AG10803 (cell line): Measurements from ENCODE around the gene MCM5.
A peak's percentile ranks its signal among the peaks of the same experiment; 100 is the strongest.
"Not testable (repeated sequence)": the region's sequence is repeated elsewhere in the genome, so short reads cannot be mapped to it uniquely, and the experiment has no call there.

Source experiments
- DNase-seq: peaks from one replicate; pipeline ENCODE4 v3.0.0; 2010; ENCODE audit warnings: low read depth
- H3K4me3 ChIP-seq: 2 replicates; pipeline ENCODE4 v1.5.1; 2011; ENCODE audit warnings: mild to moderate bottlenecking, low read length, control low read depth
- TF ChIP-seq, protein P1 (sequence below): conservative IDR thresholded peaks from 2 replicates; pipeline ENCODE4 v1.5.1; 2011; ENCODE audit warnings: mild to moderate bottlenecking, low read length, control low read depth, inconsistent platforms

MCM5 gene

DNA sequence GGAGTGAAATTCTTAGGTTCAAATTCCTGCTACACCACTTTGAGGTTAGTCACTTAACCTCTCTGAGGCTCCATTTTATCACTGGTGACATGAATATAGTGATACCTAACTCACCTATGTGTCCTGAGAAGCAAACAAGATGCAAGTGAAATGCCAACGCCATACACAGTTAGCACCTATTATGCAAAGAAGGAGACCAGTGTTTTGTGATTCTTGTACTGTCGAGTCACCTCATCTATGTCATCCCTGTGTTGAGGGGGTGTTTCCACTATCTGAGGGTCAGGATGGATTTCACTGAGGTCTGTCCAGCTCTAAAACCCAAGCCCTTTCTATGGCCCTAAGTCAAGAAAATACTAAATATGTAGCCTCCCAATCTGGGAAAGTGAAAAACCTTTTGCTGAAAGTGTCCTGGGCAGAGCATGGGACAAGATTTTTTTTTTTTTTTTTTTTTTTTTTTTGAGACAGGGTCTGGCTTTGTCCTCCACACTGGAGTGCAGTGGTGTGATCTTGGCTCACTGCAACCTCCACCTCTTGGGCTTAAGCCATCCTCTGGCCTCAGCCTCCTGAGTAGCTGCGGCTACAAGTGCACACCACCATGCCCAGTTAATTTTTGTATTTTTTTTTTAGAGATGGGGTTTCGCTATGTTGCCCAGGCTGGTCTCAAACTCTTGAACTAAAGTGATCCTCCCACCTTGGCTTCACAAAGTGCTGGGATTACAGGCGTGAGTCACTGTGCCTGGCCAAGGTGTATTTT, 5.0 kb upstream of the MCM5 start:
- no peak overlapping the region for H3K4me3 ChIP-seq
- TF ChIP-seq, protein P1, sequence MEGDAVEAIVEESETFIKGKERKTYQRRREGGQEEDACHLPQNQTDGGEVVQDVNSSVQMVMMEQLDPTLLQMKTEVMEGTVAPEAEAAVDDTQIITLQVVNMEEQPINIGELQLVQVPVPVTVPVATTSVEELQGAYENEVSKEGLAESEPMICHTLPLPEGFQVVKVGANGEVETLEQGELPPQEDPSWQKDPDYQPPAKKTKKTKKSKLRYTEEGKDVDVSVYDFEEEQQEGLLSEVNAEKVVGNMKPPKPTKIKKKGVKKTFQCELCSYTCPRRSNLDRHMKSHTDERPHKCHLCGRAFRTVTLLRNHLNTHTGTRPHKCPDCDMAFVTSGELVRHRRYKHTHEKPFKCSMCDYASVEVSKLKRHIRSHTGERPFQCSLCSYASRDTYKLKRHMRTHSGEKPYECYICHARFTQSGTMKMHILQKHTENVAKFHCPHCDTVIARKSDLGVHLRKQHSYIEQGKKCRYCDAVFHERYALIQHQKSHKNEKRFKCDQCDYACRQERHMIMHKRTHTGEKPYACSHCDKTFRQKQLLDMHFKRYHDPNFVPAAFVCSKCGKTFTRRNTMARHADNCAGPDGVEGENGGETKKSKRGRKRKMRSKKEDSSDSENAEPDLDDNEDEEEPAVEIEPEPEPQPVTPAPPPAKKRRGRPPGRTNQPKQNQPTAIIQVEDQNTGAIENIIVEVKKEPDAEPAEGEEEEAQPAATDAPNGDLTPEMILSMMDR: no peak
- no peak for DNase-seq

DNA sequence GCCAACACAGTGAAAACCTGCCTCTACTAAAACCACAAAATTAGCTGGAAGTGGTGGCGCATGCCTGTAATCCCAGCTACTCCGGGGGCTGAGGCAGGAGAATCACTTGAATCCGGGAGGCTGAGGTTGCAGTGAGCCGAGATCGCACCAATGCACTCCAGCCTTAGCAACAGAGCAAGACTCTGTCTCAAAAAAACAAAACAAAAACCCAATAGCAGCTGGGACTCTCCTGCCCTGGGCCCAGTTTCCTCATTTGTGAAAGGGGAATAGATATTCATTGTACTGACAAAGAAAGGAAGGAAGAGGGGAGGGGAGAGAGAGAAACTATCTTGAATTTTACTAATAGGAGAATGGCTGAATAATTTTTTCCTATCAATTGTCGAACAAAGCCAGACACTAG, 3.3 kb upstream of the MCM5 start:
- H3K4me3 ChIP-seq, DNase-seq: not testable (repeated sequence)

DNA sequence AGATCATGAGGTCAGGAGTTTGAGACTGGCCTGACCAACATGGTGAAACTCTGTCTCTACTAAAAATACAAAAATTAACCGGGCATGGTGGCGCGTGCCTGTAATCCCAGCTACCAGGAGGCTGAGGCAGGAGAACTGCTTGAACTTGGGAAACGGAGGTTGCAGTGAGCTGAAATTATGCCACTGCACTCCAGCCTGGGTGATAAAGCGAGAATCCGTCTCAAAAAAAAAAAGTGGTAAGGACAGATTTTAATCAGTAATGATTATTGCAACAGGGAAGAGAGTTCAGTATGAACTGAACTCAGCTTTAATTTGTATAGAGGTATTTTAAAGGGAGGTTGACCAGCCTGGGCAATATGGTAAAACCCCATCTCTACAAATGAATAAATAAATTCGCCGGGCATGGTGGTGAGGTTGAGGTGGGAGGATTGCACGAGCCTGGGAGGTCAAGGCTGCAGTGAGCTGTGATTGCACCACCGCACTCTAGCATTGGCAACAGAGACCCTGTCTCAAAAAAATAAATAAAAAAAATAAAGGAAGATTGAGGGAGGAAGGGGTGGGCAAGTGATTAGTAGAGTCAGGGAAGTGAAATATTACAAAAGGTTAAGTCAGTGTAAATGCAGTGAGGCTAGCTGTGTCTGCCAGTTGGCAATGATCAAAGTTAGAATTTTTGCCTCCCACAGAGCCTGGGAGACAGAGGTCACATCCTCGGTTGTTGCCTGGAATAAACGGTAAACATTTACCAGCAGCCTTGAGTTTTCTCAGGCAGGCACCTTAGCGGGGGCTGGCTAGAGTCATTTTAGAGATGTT, 2.6 kb upstream of the MCM5 start:
- DNase-seq: no peak
- no peak overlapping the region for H3K4me3 ChIP-seq
- TF ChIP-seq, protein P1: no peak

DNA sequence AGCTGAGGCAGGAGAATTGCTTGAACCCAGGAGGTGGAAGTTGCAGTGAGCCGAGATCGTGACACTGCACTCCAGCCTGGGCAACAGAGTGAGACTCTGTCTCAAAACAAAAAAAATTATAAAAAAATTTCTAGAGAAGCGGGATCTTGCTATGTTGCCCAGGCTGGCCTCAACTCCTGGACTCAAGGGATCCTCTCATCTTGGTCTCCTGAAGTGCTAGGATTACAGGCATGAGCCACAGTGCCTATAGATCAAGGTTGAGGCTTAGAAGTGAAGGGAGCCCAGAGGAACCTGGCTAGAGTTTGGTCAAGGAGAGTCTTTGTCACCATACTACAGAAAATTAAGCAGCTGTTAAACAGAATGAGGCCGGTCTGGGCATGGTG, 1.4 kb upstream of the MCM5 start:
- TF ChIP-seq, protein P1: no peak
- DNase-seq: no peak
- no peak overlapping the region for H3K4me3 ChIP-seq

DNA sequence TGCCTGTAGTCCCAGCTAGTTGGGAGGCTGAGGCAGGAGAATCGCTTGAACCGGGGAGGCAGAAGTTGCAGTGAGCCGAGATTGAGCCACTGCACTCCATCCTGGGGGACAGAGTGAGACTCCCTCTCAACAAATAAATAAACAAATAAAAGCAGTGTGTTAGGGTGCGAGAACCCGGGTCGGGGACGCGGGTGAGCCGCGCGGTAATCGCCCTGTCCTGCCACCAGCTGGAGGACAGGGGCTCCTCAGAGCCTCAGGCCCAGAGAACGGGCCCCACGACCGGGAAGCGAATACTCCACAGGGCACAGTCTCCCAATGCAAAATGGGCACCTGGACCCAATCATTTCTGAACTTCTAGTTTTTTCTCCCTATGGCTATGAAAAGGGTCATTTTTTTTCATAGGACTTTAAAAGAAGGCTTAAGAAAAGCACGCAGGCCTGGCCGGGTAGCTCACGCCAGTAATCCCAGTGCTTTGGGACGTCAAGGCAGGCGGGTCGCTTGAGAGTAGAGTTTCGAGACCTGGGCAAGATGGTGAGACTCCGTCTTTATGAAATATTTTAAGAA, 744 bp upstream of the MCM5 start:
- DNase-seq: no peak
- peak overlapping the region; percentile 88 for H3K4me3 ChIP-seq
- TF ChIP-seq, protein P1: no peak

DNA sequence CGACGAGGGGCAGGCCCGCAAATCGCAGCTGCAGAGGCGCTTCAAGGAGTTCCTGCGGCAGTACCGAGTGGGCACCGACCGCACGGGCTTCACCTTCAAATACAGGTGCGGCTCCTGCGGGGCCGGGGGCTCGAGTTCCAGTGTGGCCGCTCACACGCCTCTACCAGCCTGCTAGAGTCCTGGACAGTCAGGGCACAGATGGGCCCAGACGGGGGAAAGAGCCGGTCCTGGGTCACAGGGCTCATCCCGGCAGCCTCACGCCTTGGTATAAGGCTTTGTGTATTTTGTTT, 506 bp downstream of the MCM5 start:
- no peak for DNase-seq
- H3K4me3 ChIP-seq: peak overlapping the region; percentile 88
- TF ChIP-seq, protein P1: no peak

DNA sequence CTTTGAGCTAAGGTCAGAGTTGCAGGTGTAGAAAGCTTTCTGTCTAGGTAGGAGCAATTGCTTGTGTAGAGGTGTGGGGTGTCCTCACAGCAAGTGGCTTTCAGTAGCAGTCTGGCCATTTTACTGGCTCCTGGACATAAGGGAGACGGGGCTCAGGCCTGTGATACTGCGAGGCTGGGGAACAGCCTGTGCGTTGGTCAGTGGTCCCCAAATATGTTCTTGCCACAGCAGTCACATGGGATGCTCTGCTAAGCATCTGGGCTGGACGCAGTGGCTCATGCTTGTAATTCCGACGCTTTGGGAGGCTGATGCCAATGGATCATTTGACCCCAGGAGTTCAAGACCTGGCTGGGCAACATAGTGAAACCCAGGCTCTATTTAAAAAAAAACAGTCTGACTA, 1.9 kb downstream of the MCM5 start:
- no peak overlapping the region for H3K4me3 ChIP-seq

More for the DNA sequence above, 1.9 kb downstream of the MCM5 start:
- TF ChIP-seq, protein P1: no peak
- no peak for DNase-seq
